Mononuclear cell (primary cell): ENCODE measurements around the gene IFITM5. TPM values are rescaled to one million over a fixed set of nuclear protein-coding genes. Genes with fewer than 3 reads are reported as not detected.

Experiments
- H3K27me3 ChIP-seq: 2 replicates; pipeline ENCODE4 v1.6.0; 2011; ENCODE audit warnings: low read length, control low read depth; ENCODE audit not compliant: insufficient read depth
- H3K4me1 ChIP-seq: 2 replicates; pipeline ENCODE4 v1.5.1; 2011; ENCODE audit warnings: mild to moderate bottlenecking, low read length, control low read depth; ENCODE audit not compliant: insufficient read depth
- H3K4me3 ChIP-seq: 2 replicates; pipeline ENCODE4 v1.5.1; 2011; ENCODE audit warnings: mild to moderate bottlenecking, low read length, moderate library complexity
- H3K9me3 ChIP-seq: 2 replicates; pipeline ENCODE4 v1.5.1; 2011; ENCODE audit warnings: low read depth, mild to moderate bottlenecking, control low read depth, low read length
- total RNA-seq: library from RNA; depleted of rRNA; stranded (reverse); fragments of >200 nt; gene quantifications from one replicate; pipeline ENCODE4 v1.2.3, GENCODE V29; 2012

The IFITM5 gene
- total RNA-seq, 1 donor, result not detected

GRCh38 chr11:296171-297050 is 2.9 kb downstream of the IFITM5 start:
- no peaks in the 10 kb centered on the region for H3K27me3 ChIP-seq
- no peak overlapping the region for H3K4me3 ChIP-seq
- no peaks in the 10 kb centered on the region for H3K9me3 ChIP-seq
- H3K4me1 ChIP-seq, result peaks cover 19% of the 10 kb centered on the region

GRCh38 chr11:295351-296170 is 3.8 kb downstream of the IFITM5 start:
- Histone ChIP-seq H3K4me3 (no peak overlapping the region), H3K9me3 (no peaks in the 10 kb centered on the region), H3K4me1 (peaks cover 21% of the 10 kb centered on the region), H3K27me3 (no peaks in the 10 kb centered on the region)

GRCh38 chr11:294780-295179 is 4.5 kb downstream of the IFITM5 start:
- H3K4me3 ChIP-seq, result no peak overlapping the region
- peaks cover 29% of the 10 kb centered on the region for H3K4me1 ChIP-seq
- no peaks in the 10 kb centered on the region for H3K27me3 ChIP-seq
- H3K9me3 ChIP-seq, result no peaks in the 10 kb centered on the region

GRCh38 chr11:293852-294661 is 5.3 kb downstream of the IFITM5 start:
- no peak overlapping the region for H3K4me3 ChIP-seq
- peaks cover 33% of the 10 kb centered on the region for H3K4me1 ChIP-seq
- H3K9me3 ChIP-seq, result no peaks in the 10 kb centered on the region
- H3K27me3 ChIP-seq, result no peaks in the 10 kb centered on the region

GRCh38 chr11:293271-293851 is 6.0 kb downstream of the IFITM5 start:
- no peaks in the 10 kb centered on the region for H3K27me3 ChIP-seq
- H3K9me3 ChIP-seq, result no peaks in the 10 kb centered on the region
- H3K4me1 ChIP-seq, result peaks cover 33% of the 10 kb centered on the region
- H3K4me3 ChIP-seq, result no peak overlapping the region

GRCh38 chr11:292211-293121 is 6.9 kb downstream of the IFITM5 start:
- Histone ChIP-seq H3K27me3 (peaks cover 5% of the 10 kb centered on the region), H3K9me3 (no peaks in the 10 kb centered on the region), H3K4me1 (peaks cover 31% of the 10 kb centered on the region), H3K4me3 (no peak overlapping the region)

GRCh38 chr11:291281-292210 is 7.8 kb downstream of the IFITM5 start:
- H3K4me1 ChIP-seq, result peaks cover 29% of the 10 kb centered on the region
- no peak overlapping the region for H3K4me3 ChIP-seq
- H3K9me3 ChIP-seq, result no peaks in the 10 kb centered on the region
- peaks cover 10% of the 10 kb centered on the region for H3K27me3 ChIP-seq

- Histone ChIP-seq H3K4me3 (no peak overlapping the region), H3K9me3 (no peaks in the 10 kb centered on the region), H3K27me3 (peaks cover 10% of the 10 kb centered on the region), H3K4me1 (peaks cover 29% of the 10 kb centered on the region)
Measured at GRCh38 chr11:290621-291231, 8.6 kb downstream of the IFITM5 start.

GRCh38 chr11:289712-290620 is 9.4 kb downstream of the IFITM5 start:
- H3K9me3 ChIP-seq, result no peaks in the 10 kb centered on the region
- H3K4me3 ChIP-seq, result no peak overlapping the region
- H3K27me3 ChIP-seq, result peaks cover 10% of the 10 kb centered on the region
- peaks cover 29% of the 10 kb centered on the region for H3K4me1 ChIP-seq

GRCh38 chr11:289398-289711 is 10.0 kb downstream of the IFITM5 start:
- H3K4me3 ChIP-seq, result no peak overlapping the region
- no peaks in the 10 kb centered on the region for H3K9me3 ChIP-seq
- peaks cover 10% of the 10 kb centered on the region for H3K27me3 ChIP-seq
- peaks cover 29% of the 10 kb centered on the region for H3K4me1 ChIP-seq

GRCh38 chr11:288478-289397 is 10.6 kb downstream of the IFITM5 start, which contains the start of gene PGGHG:
Gene PGGHG (plus strand): TSS chr11:289126. CDS start chr11:289817, 691 bp downstream.
- Histone ChIP-seq H3K27me3 (peaks cover 10% of the 10 kb centered on the region), H3K4me1 (peaks cover 34% of the 10 kb centered on the region), H3K4me3 (peak within 1 kb of the TSS; percentile 57), H3K9me3 (no peaks in the 10 kb centered on the region)
